MM.1S (cell line): Measurements from ENCODE around the gene EYA2.

ENCODE experiments used
- DNase-seq: peaks from one replicate; pipeline ENCODE4 v3.0.0-alpha.2; 2015
- H2AFZ ChIP-seq: fragments of 300-600 bp; sonication (generic); 2 replicates; pipeline ENCODE4 v1.6.0; 2016; ENCODE audit warnings: antibody characterized with exemption, low read length
- H3F3A ChIP-seq: fragments of 300-600 bp; sonication (generic); 2 replicates; pipeline ENCODE4 v1.6.1; 2016; ENCODE audit warnings: mild to moderate bottlenecking, antibody characterized with exemption, low read length, moderate library complexity, mixed read lengths; ENCODE audit not compliant: insufficient read depth
- H3K27ac ChIP-seq: fragments of 300-600 bp; sonication (generic); 2 replicates; pipeline ENCODE4 v1.5.1; 2016; ENCODE audit warnings: mild to moderate bottlenecking, low read length
- H3K27me3 ChIP-seq: fragments of 300-600 bp; sonication (generic); replicated peaks from 2 replicates; pipeline ENCODE4 v1.6.0; 2016; ENCODE audit warnings: low read length; ENCODE audit not compliant: insufficient read depth
- H3K36me3 ChIP-seq: fragments of 300-600 bp; sonication (generic); replicated peaks from 2 replicates; pipeline ENCODE4 v1.6.1; 2016; ENCODE audit warnings: mild to moderate bottlenecking, low read length, mixed read lengths; ENCODE audit not compliant: insufficient read depth
- H3K4me1 ChIP-seq: fragments of 300-600 bp; sonication (generic); 2 replicates; pipeline ENCODE4 v1.6.1; 2016; ENCODE audit warnings: low read length, mixed read lengths
- H3K4me2 ChIP-seq: fragments of 300-600 bp; sonication (generic); 2 replicates; pipeline ENCODE4 v1.6.0; 2016; ENCODE audit warnings: low read depth, low read length
- H3K4me3 ChIP-seq: fragments of 300-600 bp; sonication (generic); 2 replicates; pipeline ENCODE4 v1.5.1; 2016; ENCODE audit warnings: low read length, mixed read lengths
- H3K79me2 ChIP-seq: fragments of 300-600 bp; sonication (generic); 2 replicates; pipeline ENCODE4 v1.6.1; 2016; ENCODE audit warnings: mixed run types, low read length, mixed read lengths
- H3K9ac ChIP-seq: fragments of 300-600 bp; sonication (generic); 2 replicates; pipeline ENCODE4 v1.6.1; 2016; ENCODE audit warnings: low read length, mixed read lengths
- H3K9me2 ChIP-seq: fragments of 300-600 bp; sonication (generic); replicated peaks from 2 replicates; pipeline ENCODE4 v1.6.1; 2016; ENCODE audit warnings: mild to moderate bottlenecking, low read length, mixed read lengths; ENCODE audit not compliant: insufficient read depth
- H3K9me3 ChIP-seq: fragments of 300-600 bp; sonication (generic); replicated peaks from 2 replicates; pipeline ENCODE4 v1.6.1; 2016; ENCODE audit warnings: mild to moderate bottlenecking, low read length, mixed read lengths; ENCODE audit not compliant: insufficient read depth
- H4K20me1 ChIP-seq: fragments of 300-600 bp; sonication (generic); 2 replicates; pipeline ENCODE4 v1.6.1; 2016; ENCODE audit warnings: mild to moderate bottlenecking, low read length, moderate library complexity, mixed read lengths; ENCODE audit not compliant: insufficient read depth
- EZH2 ChIP-seq: fragments of 300-600 bp; sonication (generic); optimal IDR thresholded peaks from 2 replicates; pipeline ENCODE3; 2017; ENCODE audit warnings: low read depth, mild to moderate bottlenecking, antibody characterized with exemption, low read length, mixed read lengths
- EZH2phosphoT487 ChIP-seq: fragments of 300-600 bp; sonication (generic); IDR thresholded peaks from 2 replicates; pipeline ENCODE4 v1.6.1; 2018; ENCODE audit warnings: antibody characterized with exemption, low read length
- TF ChIP-seq, protein P1 (sequence below): fragments of 300-600 bp; sonication (generic); IDR thresholded peaks from 2 replicates; pipeline ENCODE4 v1.5.1; 2016; ENCODE audit warnings: antibody characterized with exemption, low read length, mixed read lengths

Gene EYA2

DNA sequence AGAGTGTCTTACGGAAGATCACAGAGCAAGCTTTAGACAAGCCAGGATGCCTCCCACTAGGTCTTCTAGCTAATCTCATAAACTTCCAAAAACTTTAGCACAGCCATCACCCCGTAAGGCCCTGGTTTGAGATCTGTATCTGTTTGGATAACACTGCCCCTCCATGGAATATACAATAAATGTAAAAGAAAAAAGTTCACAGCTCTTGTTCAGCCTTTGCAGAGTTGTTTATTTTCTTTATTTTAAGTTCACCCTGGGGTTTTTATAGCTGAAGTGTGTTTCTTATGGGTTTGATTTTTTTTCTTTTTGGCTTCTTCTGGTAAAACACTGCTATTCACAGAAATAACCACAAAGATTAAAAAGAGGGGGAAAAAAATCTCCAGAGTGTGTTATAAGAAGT, 125.6 kb downstream of the EYA2 start:
- Histone ChIP-seq H2AFZ (no peak overlapping the region), H4K20me1 (no peaks in the 10 kb centered on the region), H3K9ac (no peak overlapping the region), H3K27ac (no peak overlapping the region), H3K36me3 (no peaks in the 10 kb centered on the region), H3K4me3 (no peak overlapping the region), H3F3A (no peaks in the 10 kb centered on the region), H3K4me2 (no peak overlapping the region), H3K4me1 (no peaks in the 10 kb centered on the region), H3K27me3 (no peaks in the 10 kb centered on the region), H3K9me2 (no peaks in the 10 kb centered on the region), H3K79me2 (no peaks in the 10 kb centered on the region), H3K9me3 (no peaks in the 10 kb centered on the region)
- DNase-seq: peak; percentile 4
- no peak for TF ChIP-seq EZH2
- TF ChIP-seq EZH2phosphoT487: no peak
- TF ChIP-seq, protein P1, sequence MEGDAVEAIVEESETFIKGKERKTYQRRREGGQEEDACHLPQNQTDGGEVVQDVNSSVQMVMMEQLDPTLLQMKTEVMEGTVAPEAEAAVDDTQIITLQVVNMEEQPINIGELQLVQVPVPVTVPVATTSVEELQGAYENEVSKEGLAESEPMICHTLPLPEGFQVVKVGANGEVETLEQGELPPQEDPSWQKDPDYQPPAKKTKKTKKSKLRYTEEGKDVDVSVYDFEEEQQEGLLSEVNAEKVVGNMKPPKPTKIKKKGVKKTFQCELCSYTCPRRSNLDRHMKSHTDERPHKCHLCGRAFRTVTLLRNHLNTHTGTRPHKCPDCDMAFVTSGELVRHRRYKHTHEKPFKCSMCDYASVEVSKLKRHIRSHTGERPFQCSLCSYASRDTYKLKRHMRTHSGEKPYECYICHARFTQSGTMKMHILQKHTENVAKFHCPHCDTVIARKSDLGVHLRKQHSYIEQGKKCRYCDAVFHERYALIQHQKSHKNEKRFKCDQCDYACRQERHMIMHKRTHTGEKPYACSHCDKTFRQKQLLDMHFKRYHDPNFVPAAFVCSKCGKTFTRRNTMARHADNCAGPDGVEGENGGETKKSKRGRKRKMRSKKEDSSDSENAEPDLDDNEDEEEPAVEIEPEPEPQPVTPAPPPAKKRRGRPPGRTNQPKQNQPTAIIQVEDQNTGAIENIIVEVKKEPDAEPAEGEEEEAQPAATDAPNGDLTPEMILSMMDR: no peak

DNA sequence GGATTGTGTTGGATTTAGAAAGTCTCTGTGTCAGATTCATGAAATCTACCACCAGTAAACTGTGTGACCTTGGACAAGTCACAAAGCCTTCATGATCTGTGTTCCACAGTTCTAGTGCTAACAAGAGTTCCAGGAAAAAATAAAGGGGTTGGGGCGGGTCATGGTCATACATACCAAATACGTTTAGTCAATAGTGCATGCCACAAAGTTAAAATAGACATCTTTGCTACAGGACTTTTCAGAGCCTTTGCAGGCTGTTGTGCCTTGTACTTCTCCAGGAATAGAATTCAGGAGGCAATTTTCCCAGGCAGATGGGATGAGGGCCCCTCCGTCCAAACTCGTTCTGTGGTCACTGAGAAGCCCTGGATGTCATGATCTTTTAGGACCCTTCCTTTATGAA, 127.2 kb downstream of the EYA2 start:
- Histone ChIP-seq H4K20me1 (no peaks in the 10 kb centered on the region), H3F3A (no peaks in the 10 kb centered on the region), H3K27ac (no peak overlapping the region), H2AFZ (no peak overlapping the region), H3K9me2 (no peaks in the 10 kb centered on the region), H3K4me3 (no peak overlapping the region), H3K4me2 (no peak overlapping the region), H3K27me3 (no peaks in the 10 kb centered on the region), H3K79me2 (no peaks in the 10 kb centered on the region), H3K9ac (no peak overlapping the region), H3K9me3 (no peaks in the 10 kb centered on the region), H3K4me1 (no peaks in the 10 kb centered on the region), H3K36me3 (no peaks in the 10 kb centered on the region)
- DNase-seq: peak; percentile 2
- TF ChIP-seq, protein P1: no peak
- TF ChIP-seq EZH2phosphoT487: no peak
- no peak for TF ChIP-seq EZH2

GRCh38 chr20:47024461-47024937, 129.9 kb downstream of the EYA2 start:
- Histone ChIP-seq H3K27ac (no peak overlapping the region), H3K79me2 (no peaks in the 10 kb centered on the region), H3K9me3 (no peaks in the 10 kb centered on the region), H3K9me2 (no peaks in the 10 kb centered on the region), H3K4me2 (no peak overlapping the region), H3K9ac (no peak overlapping the region), H3K27me3 (no peaks in the 10 kb centered on the region), H4K20me1 (no peaks in the 10 kb centered on the region), H3K4me3 (no peak overlapping the region), H3K4me1 (no peaks in the 10 kb centered on the region), H3K36me3 (no peaks in the 10 kb centered on the region), H3F3A (no peaks in the 10 kb centered on the region), H2AFZ (no peak overlapping the region)
- TF ChIP-seq, protein P1: no peak
- TF ChIP-seq EZH2phosphoT487 (no peak), EZH2 (no peak)
- DNase-seq: peak; percentile 3
